Lower leg skin (tissue), 4 donors: ENCODE data around the gene BLNK. TPM values are rescaled to one million over a fixed set of nuclear protein-coding genes. Genes with fewer than 3 reads are reported as not detected.

ENCODE experiments used
- DNase-seq, 2 donors: peaks; one replicate each; pipeline ENCODE4 v3.0.0-alpha.2; 2019; ENCODE audit warnings: low spot score in 2 of 2
- H3K4me3 ChIP-seq: fragments of 200-600 bp; sonication (generic); 2 replicates; pipeline ENCODE4 v1.5.1; 2017; ENCODE audit warnings: mild to moderate bottlenecking, low read depth; ENCODE audit not compliant: poor library complexity, severe bottlenecking
- CTCF ChIP-seq, 3 donors: fragments of 450-650 bp; IDR thresholded peaks; one replicate each; pipeline ENCODE4 v1.5.1; 2016; ENCODE audit warnings: antibody characterized with exemption in 3 of 3, mild to moderate bottlenecking in 3 of 3, moderate library complexity in 2 of 3
- POLR2A ChIP-seq, 2 donors: fragments of 450-650 bp; IDR thresholded peaks; one replicate each; pipeline ENCODE4 v1.6.1; 2016 to 2017; ENCODE audit warnings: antibody characterized with exemption in 2 of 2, mild to moderate bottlenecking in 1 of 2, moderate library complexity in 1 of 2
- WGBS, 2 donors: methylation state at CpG; one replicate each; pipeline ENCODE4 v1.1.5; 2018; 5-methylcytosine and 5-hydroxymethylcytosine counted together
- intact Hi-C: fragments of 100-400 bp; cut with DNase I; formaldehyde crosslinking; loops from one replicate; pipeline ENCODE4 v1.15.0; 2023; ENCODE audit warnings: low total_unique reads
- total RNA-seq, 4 donors: library from RNA; depleted of rRNA; stranded (reverse); fragments of >200 nt; gene quantifications; one replicate each; pipeline ENCODE4 v1.1.0, GENCODE V29; 2016

The BLNK gene
- total RNA-seq, 4 donors from 2014 or later, result 2.4 to 13.3 (median 7.7) TPM

- 33 to 53% methylated on average over 1 of the region's 1 CpG for WGBS, 2 donors
- TF ChIP-seq CTCF (IDR thresholded peaks at IDR 0.05) (no peak), POLR2A (IDR thresholded peaks at IDR 0.05) (no peak)
- no peak overlapping the region for H3K4me3 ChIP-seq
- DNase-seq, result no peak
- intact Hi-C loops, result no loop called here
These were observed 5.5 kb upstream of the BLNK start for GRCh38 chr10:96276831-96277230.

GRCh38 chr10:96276426-96276825, 5.1 kb upstream of the BLNK start:
- WGBS, 2 donors, result 52 to 63% methylated on average over 6 of the region's 6 CpGs
- DNase-seq, result peak in 1 of 2 donors; percentile 72
- intact Hi-C loops, result no loop called here
- TF ChIP-seq POLR2A (IDR thresholded peaks at IDR 0.05) (no peak), CTCF (IDR thresholded peaks at IDR 0.05) (no peak)
- no peak overlapping the region for H3K4me3 ChIP-seq

GRCh38 chr10:96275685-96276418, 4.5 kb upstream of the BLNK start:
- DNase-seq, result peak; percentile 37 to 83
- TF ChIP-seq POLR2A (IDR thresholded peaks at IDR 0.05) (no peak), CTCF (IDR thresholded peaks at IDR 0.05) (no peak)
- intact Hi-C loops, result no loop called here
- 77 to 84% methylated on average over 2 of the region's 2 CpGs for WGBS, 2 donors
- no peak overlapping the region for H3K4me3 ChIP-seq

- 51 to 52% methylated on average over 8 of the region's 8 CpGs for WGBS, 2 donors
- intact Hi-C loops, result no loop called here
- TF ChIP-seq POLR2A (IDR thresholded peaks at IDR 0.05) (no peak), CTCF (IDR thresholded peaks at IDR 0.05) (no peak)
- no peak overlapping the region for H3K4me3 ChIP-seq
- peak in 1 of 2 donors; percentile 82 for DNase-seq
These were observed 1.2 kb upstream of the BLNK start for GRCh38 chr10:96272316-96273280.

- no peak for DNase-seq
- WGBS, 2 donors, result 82 to 86% methylated on average over 2 of the region's 2 CpGs
- intact Hi-C loops, result no loop called here
- H3K4me3 ChIP-seq, result no peak overlapping the region
- TF ChIP-seq CTCF (IDR thresholded peaks at IDR 0.05) (no peak), POLR2A (IDR thresholded peaks at IDR 0.05) (no peak)
These were observed 798 bp downstream of the BLNK start for GRCh38 chr10:96270571-96270970.
